ENCODE measurements around the gene MAP2K5.

- TF ChIP-seq SRF (IDR thresholded peaks at IDR 0.05; ENCODE audit: low read depth in 2 of 2, low read length in 2 of 2) (no peak), CTCF (IDR thresholded peaks at IDR 0.05 in 2 of 3, conservative IDR thresholded peaks at IDR 0.05 in 1 of 3; ENCODE audit: control insufficient read depth in 2 of 3, extremely low read depth in 1 of 3, insufficient read depth in 1 of 3, low read depth in 3 of 3, low read length in 3 of 3) (no peak), STAT1 (conservative IDR thresholded peaks at IDR 0.05) (no peak), FOXK2 (IDR thresholded peaks at IDR 0.05) (no peak), POLR2A (IDR thresholded peaks at IDR 0.05; ENCODE audit: low read depth, low read length) (no peak), BACH1 (IDR thresholded peaks at IDR 0.05; ENCODE audit: borderline replicate concordance) (no peak), HCFC1 (IDR thresholded peaks at IDR 0.05; ENCODE audit: low read length) (no peak), BHLHE40 (IDR thresholded peaks at IDR 0.05; ENCODE audit: borderline replicate concordance in 1 of 2, low read depth in 2 of 2, low read length in 1 of 2) (no peak), POLR2AphosphoS5 (IDR thresholded peaks at IDR 0.05; ENCODE audit: low read length) (no peak), E2F4 (IDR thresholded peaks at IDR 0.05; ENCODE audit: low read depth, low read length) (no peak)
These were observed 232.7 kb downstream of the MAP2K5 start for GRCh38 chr15:67775250-67775649.

Measured in GM12878 (cell line).